ENCODE data around the gene ATXN7L1.

Gene ATXN7L1

GRCh38 chr7:105821527-105821926 lies 54.9 kb downstream of the ATXN7L1 start (continued):
- TF ChIP-seq GLI4 (tag by site-specific recombination; IDR thresholded peaks at IDR 0.05), result no peak
- no peak for TF ChIP-seq OSR2 (tag by site-specific recombination; IDR thresholded peaks at IDR 0.05)
- no peak for TF ChIP-seq GLIS1 (tag by site-specific recombination; IDR thresholded peaks at IDR 0.05)
- no peak for TF ChIP-seq KLF8 (tag by site-specific recombination; IDR thresholded peaks at IDR 0.05)
- no peak for TF ChIP-seq ZNF354C (tag by site-specific recombination; IDR thresholded peaks at IDR 0.05; ENCODE audit: borderline replicate concordance, low read depth)

- CTCF ChIA-PET, result no interaction called here
- Histone ChIP-seq H3K27ac (ENCODE audit: extremely low read depth, low read depth, low read length) (no peak overlapping the region), H3K4me3 (ENCODE audit: low read depth, low read length) (no peak overlapping the region), H3K36me3 (ENCODE audit: control insufficient read depth in 2 of 2, insufficient read depth in 1 of 2, low read length in 2 of 2) (no peaks in the 10 kb centered on the region), H3K4me1 (ENCODE audit: control insufficient read depth, insufficient read depth, low read length) (no peaks in the 10 kb centered on the region), H3K9me3 (ENCODE audit: control insufficient read depth, insufficient read depth, low read depth, low read length) (no peaks in the 10 kb centered on the region)
- TF ChIP-seq SETDB1 (IDR thresholded peaks at IDR 0.05; ENCODE audit: insufficient read length, low read length) (no peak), ZFP69B (tag by site-specific recombination; IDR thresholded peaks at IDR 0.05) (0 out of 2 replicates have a peak, but pooled peaks have one; percentile 36), ZNF692 (tag by site-specific recombination; IDR thresholded peaks at IDR 0.05) (peak; percentile 85)
- POLR2A ChIA-PET, result no interaction called here
Observed at GRCh38 chr7:105820363-105821066, 55.9 kb downstream of the ATXN7L1 start.

- no peaks in the 10 kb centered on the region for H3K36me3 ChIP-seq (ENCODE audit: control insufficient read depth in 2 of 2, insufficient read depth in 1 of 2, low read length in 2 of 2)
- H3K9me3 ChIP-seq (ENCODE audit: control insufficient read depth, insufficient read depth, low read depth, low read length), result no peaks in the 10 kb centered on the region
- CTCF ChIA-PET, result no interaction called here
- POLR2A ChIA-PET, result no interaction called here
- no peak overlapping the region for H3K4me3 ChIP-seq (ENCODE audit: low read depth, low read length)
- no peaks in the 10 kb centered on the region for H3K4me1 ChIP-seq (ENCODE audit: control insufficient read depth, insufficient read depth, low read length)
- no peak overlapping the region for H3K27ac ChIP-seq (ENCODE audit: extremely low read depth, low read depth, low read length)
- TF ChIP-seq ZNF394 (tag by site-specific recombination; IDR thresholded peaks at IDR 0.05; ENCODE audit: borderline replicate concordance) (no peak), ZNF16 (tag by site-specific recombination; IDR thresholded peaks at IDR 0.05; ENCODE audit: low read depth) (no peak), PRDM6 (tag by site-specific recombination; IDR thresholded peaks at IDR 0.05) (no peak), ZNF654 (tag by site-specific recombination; IDR thresholded peaks at IDR 0.05; ENCODE audit: low read depth) (no peak), ZBTB7A (tag by site-specific recombination; IDR thresholded peaks at IDR 0.05; ENCODE audit: low read depth) (no peak), ZNF639 (tag by site-specific recombination; IDR thresholded peaks at IDR 0.05) (no peak), CTCF (tag by site-specific recombination; IDR thresholded peaks at IDR 0.05) (no peak), SALL2 (tag by site-specific recombination; IDR thresholded peaks at IDR 0.05; ENCODE audit: borderline replicate concordance) (no peak), ZBTB6 (tag by site-specific recombination; IDR thresholded peaks at IDR 0.05) (no peak), ZNF692 (tag by site-specific recombination; IDR thresholded peaks at IDR 0.05) (no peak), ZNF701 (tag by site-specific recombination; IDR thresholded peaks at IDR 0.05) (no peak), ZNF596 (tag by site-specific recombination; IDR thresholded peaks at IDR 0.05) (no peak)
Observed at GRCh38 chr7:105819559-105819958, 56.8 kb downstream of the ATXN7L1 start.

Data from HEK293 (cell line).